AG08396 (cell line): ENCODE measurements around the gene RBM24.

Experiments
- DNase-seq: peaks from one replicate; pipeline ENCODE4 v3.0.0; 2012; ENCODE audit warnings: low spot score, mixed read lengths

RBM24 gene

GRCh38 chr6:17341891-17342290 lies 60.7 kb downstream of the RBM24 start:
- DNase-seq = no peak

GRCh38 chr6:17343215-17343614 lies 62.1 kb downstream of the RBM24 start:
- DNase-seq = no peak
